ENCODE data around the gene C19orf81.

C19orf81 gene

DNA sequence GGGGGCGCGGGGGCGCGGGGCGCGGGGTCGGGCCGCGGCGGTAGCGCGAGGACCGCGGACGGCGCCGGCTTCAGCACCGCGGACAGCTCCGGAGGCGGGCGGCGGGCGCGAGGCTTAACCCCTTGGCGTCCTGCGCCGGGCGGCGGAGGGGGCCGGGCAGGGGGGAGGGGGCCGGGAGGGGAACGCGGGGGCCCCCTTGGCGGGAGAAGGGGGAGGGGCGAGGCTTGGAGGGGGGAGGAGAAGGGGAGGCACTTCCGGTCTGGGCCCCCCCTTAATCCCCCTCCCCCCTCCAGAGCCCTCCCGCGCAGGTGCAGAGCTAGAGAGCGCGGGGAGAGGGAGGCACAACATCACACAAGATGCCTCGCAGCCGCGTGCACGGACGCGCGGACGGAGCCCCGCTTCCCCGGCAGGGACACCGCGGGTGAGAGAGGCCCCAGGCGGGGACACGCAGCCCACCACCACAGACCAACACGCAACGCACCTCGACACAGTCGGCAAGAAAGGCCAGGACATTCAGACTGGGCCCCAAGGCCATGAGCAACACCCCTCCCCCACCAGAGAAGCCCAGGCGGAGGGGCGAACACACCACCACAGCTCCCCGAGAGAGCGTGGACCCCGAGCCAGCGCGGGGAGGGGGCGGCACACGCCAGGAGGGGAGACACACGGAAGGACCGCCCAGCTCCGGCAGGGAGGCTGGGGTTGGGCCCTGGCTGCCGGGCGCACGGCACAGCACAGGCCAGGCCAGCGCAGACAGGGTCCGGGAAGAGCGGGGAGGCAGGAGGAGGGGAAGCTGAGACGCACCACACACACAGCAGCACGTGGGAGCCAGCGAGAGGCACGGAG lies 46.2 kb downstream of the C19orf81 start:
- Histone ChIP-seq H3K4me3 (no peak overlapping the region), H3K4me2 (peak overlapping the region; percentile 80), H3K9ac (no peak overlapping the region), H3K4me1 (peaks cover 13% of the 10 kb centered on the region), H3K9me3 (no peaks in the 10 kb centered on the region), H3K27me3 (peaks cover 23% of the 10 kb centered on the region), H4K20me1 (peaks cover 98% of the 10 kb centered on the region), H3K36me3 (peaks cover 56% of the 10 kb centered on the region), H3K27ac (no peak overlapping the region)
- TF ChIP-seq Cebpa-rat (IDR thresholded peaks at IDR 0.05): no peak

DNA sequence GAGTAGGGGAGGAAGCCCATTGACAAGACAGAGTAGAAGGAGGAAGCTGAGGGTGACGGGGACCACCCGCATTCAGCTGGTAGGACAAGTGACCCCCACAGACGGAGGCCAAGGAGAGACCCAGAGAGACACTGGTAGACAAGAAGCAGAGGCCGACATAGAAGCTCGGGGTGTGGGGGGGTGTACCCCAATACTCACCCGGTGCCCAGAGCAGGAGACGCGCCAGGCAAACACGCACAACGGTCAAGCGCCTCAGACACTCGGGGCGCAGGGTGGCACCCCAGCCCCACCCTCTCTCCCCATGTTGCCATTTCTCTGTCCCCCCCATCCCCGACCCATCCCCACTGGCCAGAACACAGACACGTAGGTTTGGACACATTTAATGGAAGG lies 46.8 kb downstream of the C19orf81 start:
- Histone ChIP-seq H3K4me2 (peak overlapping the region; percentile 80), H3K27ac (no peak overlapping the region), H3K27me3 (peaks cover 23% of the 10 kb centered on the region), H3K9me3 (no peaks in the 10 kb centered on the region), H3K4me3 (no peak overlapping the region), H3K36me3 (peaks cover 56% of the 10 kb centered on the region), H4K20me1 (peaks cover 98% of the 10 kb centered on the region), H3K4me1 (peaks cover 13% of the 10 kb centered on the region), H3K9ac (no peak overlapping the region)
- no peak for TF ChIP-seq Cebpa-rat (IDR thresholded peaks at IDR 0.05)

DNA sequence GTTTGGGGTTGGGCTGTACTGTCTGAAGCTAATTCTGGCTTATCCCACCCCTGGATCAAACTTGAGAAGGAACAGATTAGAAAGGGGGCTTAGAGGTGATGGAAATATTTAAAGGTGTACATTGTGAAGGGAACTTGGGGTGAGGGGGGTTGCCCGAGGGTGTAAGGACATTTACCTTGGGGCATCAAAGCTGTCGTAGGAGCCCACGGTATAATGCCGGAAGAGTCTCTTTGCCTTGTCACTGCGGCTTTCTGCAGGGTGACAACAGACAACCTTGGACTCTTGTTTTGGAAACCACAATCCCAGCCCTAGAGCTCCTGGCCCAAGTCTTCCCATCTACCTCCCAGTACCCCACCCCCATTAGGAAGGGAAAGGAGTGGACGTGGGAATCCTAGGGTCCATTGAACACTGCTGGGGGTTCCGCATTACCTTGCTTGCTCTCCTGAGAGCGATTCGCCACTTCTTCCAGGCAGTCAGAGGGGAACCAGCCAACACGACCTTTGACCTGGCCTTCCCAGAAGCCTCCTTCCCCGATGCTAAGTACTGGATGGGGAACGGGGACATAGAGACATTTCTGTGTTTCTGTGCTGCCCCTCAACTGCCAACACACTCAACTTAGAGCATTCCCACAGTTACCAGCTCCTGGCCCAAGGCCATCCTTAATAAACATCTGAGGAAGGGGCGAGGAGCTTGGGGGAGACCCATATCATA lies 48.3 kb downstream of the C19orf81 start:
- Histone ChIP-seq H3K9ac (no peak overlapping the region), H3K4me1 (peaks cover 24% of the 10 kb centered on the region), H3K4me3 (no peak overlapping the region), H3K36me3 (peaks cover 51% of the 10 kb centered on the region), H3K27me3 (peaks cover 23% of the 10 kb centered on the region), H3K4me2 (no peak overlapping the region), H4K20me1 (peaks cover 96% of the 10 kb centered on the region), H3K27ac (no peak overlapping the region), H3K9me3 (no peaks in the 10 kb centered on the region)
- TF ChIP-seq Cebpa-rat (IDR thresholded peaks at IDR 0.05): no peak

DNA sequence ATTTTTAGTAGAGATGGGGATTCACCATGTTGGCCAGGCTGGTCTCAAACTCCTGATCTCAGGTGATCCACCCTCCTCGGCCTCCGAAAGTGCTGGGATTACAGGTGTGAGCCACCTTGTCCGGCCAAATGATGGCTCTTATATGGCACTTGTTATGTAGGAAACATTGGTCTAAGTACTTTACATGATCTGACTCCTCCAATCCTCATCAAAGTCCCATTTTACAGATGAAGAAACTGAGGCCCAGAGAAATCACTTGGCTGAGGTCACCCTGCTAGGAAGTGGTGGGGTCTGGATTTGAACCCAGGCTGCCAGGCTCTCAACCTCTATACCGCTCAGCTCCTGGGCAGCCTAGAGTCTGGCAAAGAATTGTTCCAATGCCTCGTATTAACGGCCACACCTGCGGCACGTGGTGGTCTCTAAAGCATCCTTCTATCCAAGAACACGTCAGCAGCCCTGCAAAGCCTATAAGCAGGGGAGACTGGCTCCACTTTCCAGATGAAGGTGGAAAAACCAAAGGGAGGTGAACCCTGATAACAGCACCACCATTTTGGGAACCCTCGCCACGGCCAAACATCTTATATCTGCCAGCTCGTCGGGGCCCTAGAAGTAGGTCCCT lies 52.2 kb downstream of the C19orf81 start:
- TF ChIP-seq Cebpa-rat (IDR thresholded peaks at IDR 0.05): no peak
- no peaks in the 10 kb centered on the region for H3K9me3 ChIP-seq
- H3K4me2 ChIP-seq: peak overlapping the region; percentile 92
- H4K20me1 ChIP-seq: peaks cover 99% of the 10 kb centered on the region
- H3K27me3 ChIP-seq: no peaks in the 10 kb centered on the region
- no peak overlapping the region for H3K4me3 ChIP-seq
- H3K27ac ChIP-seq: no peak overlapping the region
- no peak overlapping the region for H3K9ac ChIP-seq
- H3K36me3 ChIP-seq: peaks cover 47% of the 10 kb centered on the region
- H3K4me1 ChIP-seq: peaks cover 50% of the 10 kb centered on the region

DNA sequence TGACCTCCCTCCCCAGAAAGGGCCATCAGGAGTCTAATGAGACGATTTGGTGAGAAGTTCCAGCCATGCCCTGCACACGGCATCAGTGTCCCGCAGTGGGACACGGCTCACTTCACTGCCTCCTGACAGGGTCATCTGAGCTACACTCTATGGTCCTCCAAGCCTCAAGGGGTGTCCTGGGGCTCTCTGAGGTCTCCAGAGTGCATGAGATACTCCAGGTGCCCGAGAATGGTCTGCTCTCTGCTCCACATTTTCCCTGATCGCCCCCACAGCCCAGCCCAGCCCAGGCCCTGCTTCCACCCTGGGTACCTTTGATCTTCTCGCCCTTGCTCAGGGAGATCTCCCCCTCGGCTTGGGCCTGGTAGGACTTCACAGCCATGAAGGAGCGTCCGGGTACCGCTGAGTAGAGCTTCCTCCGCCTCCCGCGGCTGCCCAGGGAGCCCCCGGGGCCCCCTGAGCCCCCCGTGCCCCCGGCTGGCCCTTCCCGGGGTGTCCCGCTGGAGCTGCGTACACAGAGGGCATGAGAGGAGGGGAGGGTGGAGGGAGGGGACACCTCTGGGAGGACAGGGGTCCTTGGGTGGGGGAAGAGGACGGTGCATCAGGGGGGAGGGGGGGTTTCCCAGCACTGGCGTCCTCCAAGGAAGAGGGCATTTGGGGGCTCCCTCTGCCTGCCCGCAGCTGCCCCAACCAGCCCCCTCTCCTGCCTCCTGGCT lies 53.1 kb downstream of the C19orf81 start:
- Histone ChIP-seq H3K4me2 (peak overlapping the region; percentile 92), H3K9ac (peak overlapping the region; percentile 41; the same call in 1 of the 2 replicates)

DNA sequence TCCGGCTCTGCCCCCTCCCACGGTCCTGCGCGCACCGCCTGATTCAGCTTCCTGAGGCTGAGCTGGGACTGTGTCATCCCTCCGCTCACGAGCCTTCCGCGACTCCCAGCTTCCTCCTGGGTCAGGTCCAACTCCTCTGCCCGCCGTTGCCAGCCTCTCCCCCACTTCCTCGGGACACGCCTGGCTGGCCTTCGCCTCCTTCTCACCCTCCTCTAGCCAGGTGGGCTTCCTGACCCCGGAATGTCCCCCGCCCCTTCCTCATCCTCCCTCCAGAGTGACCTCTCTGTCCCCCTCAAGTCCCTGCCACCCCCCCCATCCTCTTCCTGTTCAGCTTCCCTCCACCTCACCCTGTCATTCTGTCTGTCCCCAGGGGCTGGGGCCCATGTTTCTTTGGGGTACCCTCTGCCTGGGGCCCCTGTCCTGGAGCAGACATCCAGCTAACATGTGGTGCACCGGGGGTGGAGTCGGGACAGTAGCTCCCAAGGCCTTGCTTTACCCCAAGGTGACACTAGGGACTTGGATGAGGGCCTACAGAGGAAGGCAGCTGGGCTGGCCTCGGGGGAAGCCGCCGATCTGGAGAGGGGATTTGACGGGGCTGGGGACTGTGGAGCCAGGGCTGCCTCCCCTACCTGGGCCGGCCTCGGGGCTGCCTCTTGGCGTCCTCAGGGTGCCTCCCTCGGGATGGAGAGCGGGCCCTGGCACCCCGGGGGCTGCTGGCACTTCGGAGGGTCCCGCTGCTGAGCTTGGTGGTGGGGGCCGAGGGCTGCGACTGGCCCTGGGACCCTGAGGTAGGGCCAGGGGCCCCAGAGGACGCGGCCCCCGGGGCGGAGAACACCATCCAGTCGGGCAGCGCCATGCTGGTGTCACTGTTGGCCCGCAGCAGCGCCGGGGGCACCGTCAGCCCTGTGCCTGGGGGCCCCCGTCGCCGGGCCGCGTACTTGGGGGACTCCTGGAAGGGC lies 53.9 kb downstream of the C19orf81 start:
- no peaks in the 10 kb centered on the region for H3K27me3 ChIP-seq
- peaks cover 46% of the 10 kb centered on the region for H3K36me3 ChIP-seq
- no peaks in the 10 kb centered on the region for H3K9me3 ChIP-seq
- peak overlapping the region; percentile 28; the same call in 1 of the 2 replicates for H3K4me3 ChIP-seq
- H3K4me1 ChIP-seq: peaks cover 48% of the 10 kb centered on the region
- peak overlapping the region; percentile 92 for H3K4me2 ChIP-seq
- peaks cover 98% of the 10 kb centered on the region for H4K20me1 ChIP-seq
- H3K27ac ChIP-seq: peak overlapping the region; percentile 67
- no peak for TF ChIP-seq Cebpa-rat (IDR thresholded peaks at IDR 0.05)
- H3K9ac ChIP-seq: peak overlapping the region; percentile 55

More for the DNA sequence above, 53.1 kb downstream of the C19orf81 start:
- H3K36me3 ChIP-seq: peaks cover 46% of the 10 kb centered on the region
- peaks cover 48% of the 10 kb centered on the region for H3K4me1 ChIP-seq
- H3K9me3 ChIP-seq: no peaks in the 10 kb centered on the region
- H3K27ac ChIP-seq: peak overlapping the region; percentile 44; the same call in 1 of the 2 replicates
- H3K27me3 ChIP-seq: no peaks in the 10 kb centered on the region
- H3K4me3 ChIP-seq: no peak overlapping the region; the same call in 1 of the 2 replicates
- peaks cover 99% of the 10 kb centered on the region for H4K20me1 ChIP-seq
- no peak for TF ChIP-seq Cebpa-rat (IDR thresholded peaks at IDR 0.05)

DNA sequence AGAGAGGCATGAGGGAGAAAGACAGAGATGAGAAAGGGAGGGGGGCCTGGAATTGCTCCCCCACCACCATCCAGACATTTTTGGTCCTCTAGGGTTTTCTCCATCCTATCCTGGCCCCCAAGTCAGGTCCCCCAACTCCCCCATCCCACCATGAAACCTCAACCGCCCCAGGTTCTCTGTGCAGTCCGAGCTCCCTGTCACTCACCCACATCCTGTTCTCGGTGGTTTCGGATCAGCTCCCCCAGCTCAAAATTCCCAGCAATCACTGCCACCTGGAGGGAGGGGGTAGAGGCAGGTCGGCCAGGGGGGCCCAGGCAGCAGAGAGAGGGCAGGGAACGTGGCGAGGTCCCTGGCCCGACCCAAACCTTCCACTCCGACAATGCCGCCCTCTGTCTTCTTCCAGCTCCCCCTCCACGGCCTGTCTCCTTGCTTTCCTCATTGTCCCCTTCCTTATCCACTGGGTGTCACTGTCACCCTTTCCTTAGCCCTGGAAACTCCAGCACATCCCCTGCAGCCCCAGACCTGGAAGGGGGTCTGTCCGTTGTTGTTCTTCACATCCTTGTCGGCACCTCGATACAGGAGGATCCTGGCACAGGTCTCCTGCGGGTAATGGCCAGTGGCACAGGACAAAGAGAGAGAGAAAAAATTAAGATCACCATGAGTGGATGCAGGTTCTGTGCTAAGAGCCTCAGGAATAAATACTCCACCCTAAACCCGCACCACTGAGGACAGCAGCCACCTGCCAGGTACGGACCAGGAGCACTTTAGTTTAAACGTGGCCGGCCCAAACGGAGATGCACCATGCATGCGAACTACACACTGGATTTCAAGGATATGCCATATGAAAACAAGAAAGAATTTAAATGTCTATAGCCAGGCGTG lies 54.9 kb downstream of the C19orf81 start:
- peaks cover 48% of the 10 kb centered on the region for H3K4me1 ChIP-seq
- no peaks in the 10 kb centered on the region for H3K9me3 ChIP-seq
- H3K4me2 ChIP-seq: peak overlapping the region; percentile 92
- H3K4me3 ChIP-seq: 0 out of 2 replicates have a peak overlapping the region, but pooled peaks have one; percentile 28
- no peaks in the 10 kb centered on the region for H3K27me3 ChIP-seq
- peaks cover 47% of the 10 kb centered on the region for H3K36me3 ChIP-seq
- H3K27ac ChIP-seq: peak overlapping the region; percentile 67
- H3K9ac ChIP-seq: peak overlapping the region; percentile 55
- H4K20me1 ChIP-seq: peaks cover 96% of the 10 kb centered on the region
- no peak for TF ChIP-seq Cebpa-rat (IDR thresholded peaks at IDR 0.05)

Measured in BLaER1 (cell line).